Measurements from ENCODE around the gene LLGL1.

Gene LLGL1

DNA sequence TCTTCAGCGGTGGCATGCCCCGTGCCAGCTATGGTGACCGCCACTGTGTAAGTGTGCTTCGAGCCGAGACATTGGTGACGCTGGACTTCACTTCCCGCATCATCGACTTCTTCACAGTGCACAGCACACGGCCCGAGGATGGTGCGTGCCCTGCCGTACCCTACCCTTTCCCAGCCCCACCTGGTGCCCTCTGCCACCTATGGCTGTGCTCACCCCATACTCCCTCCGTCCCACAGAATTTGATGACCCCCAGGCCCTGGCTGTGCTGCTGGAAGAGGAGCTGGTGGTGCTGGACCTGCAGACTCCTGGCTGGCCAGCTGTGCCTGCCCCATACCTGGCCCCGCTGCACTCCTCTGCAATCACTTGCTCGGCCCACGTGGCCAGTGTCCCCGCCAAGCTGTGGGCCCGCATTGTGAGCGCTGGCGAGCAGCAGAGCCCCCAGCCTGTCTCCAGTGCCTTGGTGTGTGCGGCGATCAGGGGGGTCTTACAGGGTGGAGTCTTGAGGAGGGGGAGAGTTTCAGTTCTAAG lies 9.5 kb downstream of the LLGL1 start:
- no peaks in the 10 kb centered on the region for H3K4me1 Mint-ChIP-seq
- H3K27ac Mint-ChIP-seq = no peak overlapping the region
- no peak overlapping the region for H3K4me3 Mint-ChIP-seq
- peaks cover 23% of the 10 kb centered on the region for H3K36me3 Mint-ChIP-seq (ENCODE audit: low read depth)
- H3K9me3 Mint-ChIP-seq = no peaks in the 10 kb centered on the region
- H3K27me3 Mint-ChIP-seq (ENCODE audit: low read depth) = no peaks in the 10 kb centered on the region
- TF ChIP-seq, protein P1, sequence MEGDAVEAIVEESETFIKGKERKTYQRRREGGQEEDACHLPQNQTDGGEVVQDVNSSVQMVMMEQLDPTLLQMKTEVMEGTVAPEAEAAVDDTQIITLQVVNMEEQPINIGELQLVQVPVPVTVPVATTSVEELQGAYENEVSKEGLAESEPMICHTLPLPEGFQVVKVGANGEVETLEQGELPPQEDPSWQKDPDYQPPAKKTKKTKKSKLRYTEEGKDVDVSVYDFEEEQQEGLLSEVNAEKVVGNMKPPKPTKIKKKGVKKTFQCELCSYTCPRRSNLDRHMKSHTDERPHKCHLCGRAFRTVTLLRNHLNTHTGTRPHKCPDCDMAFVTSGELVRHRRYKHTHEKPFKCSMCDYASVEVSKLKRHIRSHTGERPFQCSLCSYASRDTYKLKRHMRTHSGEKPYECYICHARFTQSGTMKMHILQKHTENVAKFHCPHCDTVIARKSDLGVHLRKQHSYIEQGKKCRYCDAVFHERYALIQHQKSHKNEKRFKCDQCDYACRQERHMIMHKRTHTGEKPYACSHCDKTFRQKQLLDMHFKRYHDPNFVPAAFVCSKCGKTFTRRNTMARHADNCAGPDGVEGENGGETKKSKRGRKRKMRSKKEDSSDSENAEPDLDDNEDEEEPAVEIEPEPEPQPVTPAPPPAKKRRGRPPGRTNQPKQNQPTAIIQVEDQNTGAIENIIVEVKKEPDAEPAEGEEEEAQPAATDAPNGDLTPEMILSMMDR (IDR thresholded peaks at IDR 0.05; ENCODE audit: unreplicated experiment in 3 of 3) = no peak

DNA sequence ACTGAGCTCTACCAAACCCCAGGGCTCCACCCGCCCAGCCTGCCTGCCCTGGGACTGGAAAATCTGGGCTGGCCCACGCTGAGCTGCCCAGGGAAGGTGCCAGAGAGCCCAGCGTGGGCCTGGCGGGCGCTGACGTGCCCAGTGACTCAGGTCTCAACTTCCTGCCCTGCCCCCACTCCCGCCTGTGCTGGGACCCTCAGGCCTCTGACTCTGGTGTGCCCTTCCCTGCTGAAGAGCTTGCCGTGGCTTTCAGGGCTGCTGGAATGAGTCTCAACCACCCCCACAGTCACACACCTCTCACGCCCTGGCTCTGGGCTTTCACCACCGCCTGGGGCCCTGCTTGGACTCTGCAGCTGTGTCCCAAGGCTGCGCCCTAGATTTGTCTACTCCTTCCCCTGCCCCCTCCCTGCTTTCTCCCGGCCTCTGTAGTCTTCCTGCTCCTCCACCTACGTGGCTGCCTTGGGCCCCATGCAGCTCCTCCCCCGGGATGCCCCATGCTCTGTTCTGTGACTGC lies 10.4 kb downstream of the LLGL1 start:
- no peak overlapping the region for H3K4me3 Mint-ChIP-seq
- TF ChIP-seq, protein P1 (IDR thresholded peaks at IDR 0.05; ENCODE audit: unreplicated experiment in 3 of 3) = no peak
- no peak overlapping the region for H3K27ac Mint-ChIP-seq
- no peaks in the 10 kb centered on the region for H3K27me3 Mint-ChIP-seq (ENCODE audit: low read depth)
- H3K36me3 Mint-ChIP-seq (ENCODE audit: low read depth) = peaks cover 23% of the 10 kb centered on the region
- H3K4me1 Mint-ChIP-seq = no peaks in the 10 kb centered on the region
- no peaks in the 10 kb centered on the region for H3K9me3 Mint-ChIP-seq

DNA sequence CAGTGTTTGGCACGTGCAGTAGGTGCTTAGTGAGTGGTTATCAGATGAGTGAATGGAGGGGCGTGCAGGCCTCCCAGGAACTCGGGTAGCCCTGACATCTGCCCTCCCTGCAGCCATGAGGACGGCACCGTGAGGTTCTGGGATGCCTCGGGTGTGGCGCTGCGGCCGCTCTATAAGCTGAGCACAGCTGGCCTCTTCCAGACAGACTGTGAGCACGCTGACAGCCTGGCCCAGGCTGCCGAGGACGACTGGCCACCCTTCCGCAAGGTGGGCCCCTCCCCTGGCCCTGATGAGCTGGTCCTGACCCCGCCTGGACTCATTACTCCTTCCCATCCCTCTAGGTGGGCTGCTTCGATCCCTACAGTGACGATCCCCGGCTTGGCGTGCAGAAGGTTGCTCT lies 11.1 kb downstream of the LLGL1 start:
- Mint-ChIP-seq H3K27me3 (ENCODE audit: low read depth) (no peaks in the 10 kb centered on the region), H3K9me3 (no peaks in the 10 kb centered on the region), H3K36me3 (ENCODE audit: low read depth) (peaks cover 23% of the 10 kb centered on the region), H3K4me1 (no peaks in the 10 kb centered on the region), H3K27ac (no peak overlapping the region), H3K4me3 (no peak overlapping the region)
- TF ChIP-seq, protein P1 (IDR thresholded peaks at IDR 0.05; ENCODE audit: unreplicated experiment in 3 of 3) = no peak

DNA sequence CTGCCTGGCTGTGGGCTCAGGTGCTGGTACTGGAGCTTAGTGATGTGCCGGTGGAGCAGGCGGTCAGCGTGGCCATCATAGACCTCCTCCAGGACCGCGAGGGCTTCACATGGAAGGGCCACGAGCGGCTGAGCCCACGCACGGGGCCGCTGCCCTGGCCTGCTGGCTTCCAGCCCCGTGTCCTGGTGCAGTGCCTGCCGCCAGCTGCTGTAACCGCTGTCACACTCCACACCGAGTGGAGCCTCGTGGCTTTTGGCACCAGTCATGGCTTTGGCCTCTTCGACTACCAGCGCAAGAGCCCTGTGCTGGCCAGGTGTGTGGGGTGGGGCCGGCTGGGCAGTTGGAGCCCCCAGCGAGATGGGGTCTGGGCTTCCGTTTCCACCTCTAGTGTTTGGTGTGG lies 12.0 kb downstream of the LLGL1 start:
- Mint-ChIP-seq H3K9me3 (no peaks in the 10 kb centered on the region), H3K4me1 (no peaks in the 10 kb centered on the region), H3K36me3 (ENCODE audit: low read depth) (peaks cover 23% of the 10 kb centered on the region), H3K27me3 (ENCODE audit: low read depth) (no peaks in the 10 kb centered on the region), H3K4me3 (no peak overlapping the region), H3K27ac (no peak overlapping the region)
- TF ChIP-seq, protein P1 (IDR thresholded peaks at IDR 0.05; ENCODE audit: unreplicated experiment in 3 of 3) = no peak

DNA sequence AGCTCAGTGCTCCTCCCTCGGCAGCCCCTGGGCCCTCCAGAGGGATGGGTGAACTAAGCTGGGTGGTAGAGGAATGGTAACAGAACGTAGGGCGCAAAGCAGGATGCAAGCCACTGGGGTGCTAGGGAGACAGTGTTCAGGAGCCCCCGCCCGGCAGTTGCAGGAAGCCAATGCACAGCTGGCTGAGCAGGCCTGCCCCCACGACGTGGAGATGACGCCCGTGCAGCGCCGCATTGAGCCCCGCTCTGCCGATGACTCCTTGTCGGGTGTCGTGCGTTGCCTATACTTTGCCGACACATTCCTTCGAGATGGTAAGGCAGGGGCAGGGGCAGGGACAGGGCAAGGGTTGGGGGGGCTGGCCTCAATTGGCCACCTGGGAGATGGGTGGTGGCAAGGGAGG lies 12.9 kb downstream of the LLGL1 start:
- TF ChIP-seq, protein P1 (IDR thresholded peaks at IDR 0.05; ENCODE audit: unreplicated experiment in 3 of 3) = no peak
- Mint-ChIP-seq H3K27ac (no peak overlapping the region), H3K4me3 (no peak overlapping the region), H3K27me3 (ENCODE audit: low read depth) (no peaks in the 10 kb centered on the region), H3K36me3 (ENCODE audit: low read depth) (peaks cover 26% of the 10 kb centered on the region), H3K4me1 (no peaks in the 10 kb centered on the region), H3K9me3 (no peaks in the 10 kb centered on the region)

DNA sequence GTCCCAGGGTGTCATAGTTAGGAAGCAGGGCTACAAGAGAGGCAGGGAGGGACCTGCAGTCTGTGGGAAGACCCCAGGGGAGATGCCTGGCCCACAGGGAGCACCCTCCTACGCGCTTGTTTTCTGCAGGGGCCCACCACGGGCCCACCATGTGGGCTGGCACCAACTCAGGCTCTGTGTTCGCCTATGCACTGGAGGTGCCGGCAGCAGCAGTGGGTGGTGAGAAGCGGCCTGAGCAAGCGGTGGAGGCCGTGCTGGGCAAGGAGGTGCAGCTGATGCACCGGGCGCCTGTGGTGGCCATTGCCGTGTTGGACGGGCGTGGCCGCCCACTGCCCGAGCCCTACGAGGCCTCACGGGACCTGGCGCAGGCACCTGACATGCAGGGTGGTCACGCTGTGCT lies 15.0 kb downstream of the LLGL1 start:
- TF ChIP-seq, protein P1 (IDR thresholded peaks at IDR 0.05; ENCODE audit: unreplicated experiment in 3 of 3) = no peak
- Mint-ChIP-seq H3K27me3 (ENCODE audit: low read depth) (no peaks in the 10 kb centered on the region), H3K4me3 (no peak overlapping the region), H3K4me1 (no peaks in the 10 kb centered on the region), H3K36me3 (ENCODE audit: low read depth) (peaks cover 29% of the 10 kb centered on the region), H3K9me3 (no peaks in the 10 kb centered on the region), H3K27ac (no peak overlapping the region)

All from nephron (organoid).